Effector memory CD4-positive, alpha-beta T cell (primary cell): ENCODE results near the gene KDM8.
"Not testable (repeated sequence)": the region's sequence is repeated elsewhere in the genome, so short reads cannot be mapped to it uniquely, and the experiment has no call there.

Source experiments
- DNase-seq, 3 donors: peaks; one replicate each; pipeline ENCODE4 v3.0.0-alpha.2; 2020
- H3K27ac ChIP-seq: 2 replicates; pipeline ENCODE4 v1.7.0; 2013; ENCODE audit warnings: mild to moderate bottlenecking, low read length, moderate library complexity; ENCODE audit not compliant: insufficient read depth, poor library complexity, severe bottlenecking
- H3K27me3 ChIP-seq: replicated peaks from 2 replicates; pipeline ENCODE4 v1.7.0; 2013; ENCODE audit warnings: mild to moderate bottlenecking, low read length; ENCODE audit not compliant: insufficient read depth, control insufficient read depth, poor library complexity, severe bottlenecking
- H3K36me3 ChIP-seq: 2 replicates; pipeline ENCODE4 v1.7.0; 2013; ENCODE audit warnings: mild to moderate bottlenecking, low read length, moderate library complexity; ENCODE audit not compliant: control insufficient read depth, insufficient read depth
- H3K4me1 ChIP-seq: 2 replicates; pipeline ENCODE4 v1.7.0; 2013; ENCODE audit warnings: low read length, mild to moderate bottlenecking; ENCODE audit not compliant: control insufficient read depth, insufficient read depth, poor library complexity, severe bottlenecking
- H3K4me3 ChIP-seq: 2 replicates; pipeline ENCODE4 v1.7.0; 2013; ENCODE audit warnings: low read length, low read depth, mild to moderate bottlenecking; ENCODE audit not compliant: insufficient read depth, poor library complexity, severe bottlenecking
- H3K9me3 ChIP-seq: 2 replicates; pipeline ENCODE4 v1.7.0; 2013; ENCODE audit warnings: mild to moderate bottlenecking, low read length, moderate library complexity; ENCODE audit not compliant: control insufficient read depth

Gene KDM8

DNA sequence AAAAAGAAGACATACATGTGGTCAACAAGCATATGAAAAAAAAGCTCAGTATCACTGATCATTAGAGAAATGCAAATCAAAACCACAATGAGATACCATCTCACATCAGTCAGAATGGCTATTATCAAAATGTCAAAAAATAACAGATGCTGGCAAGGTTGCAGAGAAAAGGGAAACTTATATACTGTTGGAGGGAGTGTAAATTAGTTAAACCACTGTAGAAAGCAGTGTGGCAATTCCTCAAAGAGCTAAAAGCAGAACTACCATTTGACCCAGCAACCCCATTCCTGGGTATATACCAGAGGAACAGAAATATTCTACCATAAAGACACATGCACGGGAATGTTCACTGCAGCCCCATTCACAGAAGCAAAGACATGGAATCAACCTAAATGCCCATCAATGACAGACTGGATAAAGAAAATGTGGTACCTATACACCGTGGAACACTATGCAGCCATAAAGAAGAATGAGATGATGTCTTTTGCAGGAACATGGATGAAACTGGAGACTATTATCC lies 59.6 kb downstream of the KDM8 start:
- not testable (repeated sequence) for H3K4me3 ChIP-seq, H3K36me3 ChIP-seq, DNase-seq, H3K9me3 ChIP-seq, H3K27me3 ChIP-seq, H3K4me1 ChIP-seq, H3K27ac ChIP-seq

DNA sequence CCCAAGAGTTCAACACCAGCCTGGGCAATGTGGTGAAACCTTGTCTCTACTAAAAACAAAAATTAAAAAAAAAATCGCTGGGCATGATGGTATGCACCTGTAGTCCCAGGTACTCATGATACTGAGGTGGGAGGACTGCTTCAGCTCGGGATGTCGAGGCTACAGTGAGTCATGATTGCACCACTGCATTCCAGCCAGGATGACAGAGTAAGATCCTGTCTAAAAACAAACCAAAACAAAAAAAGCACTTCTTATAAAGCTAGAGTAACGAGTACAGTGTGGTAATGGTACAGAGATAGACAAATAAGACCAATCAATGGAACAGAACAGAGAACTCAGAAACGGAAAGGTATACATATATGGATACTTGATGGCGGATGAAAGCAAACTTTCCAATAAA lies 60.8 kb downstream of the KDM8 start:
- Histone ChIP-seq H3K4me3 (no peak overlapping the region), H3K36me3 (no peaks in the 10 kb centered on the region), H3K27ac (no peak overlapping the region), H3K4me1 (peaks cover 7% of the 10 kb centered on the region), H3K9me3 (no peaks in the 10 kb centered on the region), H3K27me3 (no peaks in the 10 kb centered on the region)
- no peak for DNase-seq

DNA sequence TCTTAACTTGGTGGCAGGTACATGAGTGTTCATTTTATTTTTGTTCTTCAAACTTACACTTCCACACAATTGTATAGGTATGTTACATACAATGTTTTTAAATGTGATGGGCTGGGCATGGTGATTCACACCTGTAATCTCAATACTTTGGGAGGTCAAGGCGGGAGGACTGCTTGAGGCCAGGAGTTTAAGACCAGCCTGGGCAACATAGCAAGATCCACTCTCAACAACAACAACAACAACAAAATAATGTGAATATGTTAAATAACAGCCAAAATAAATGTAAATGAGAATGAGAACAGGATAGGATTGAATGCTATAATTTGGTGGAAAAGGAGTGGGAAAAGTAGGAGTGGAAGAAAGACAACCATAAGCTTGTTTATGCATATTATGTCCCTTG lies 62.7 kb downstream of the KDM8 start:
- DNase-seq = no peak
- no peaks in the 10 kb centered on the region for H3K27me3 ChIP-seq
- H3K27ac ChIP-seq = no peak overlapping the region
- H3K36me3 ChIP-seq = no peaks in the 10 kb centered on the region
- H3K4me3 ChIP-seq = no peak overlapping the region
- peaks cover 12% of the 10 kb centered on the region for H3K4me1 ChIP-seq
- no peaks in the 10 kb centered on the region for H3K9me3 ChIP-seq

DNA sequence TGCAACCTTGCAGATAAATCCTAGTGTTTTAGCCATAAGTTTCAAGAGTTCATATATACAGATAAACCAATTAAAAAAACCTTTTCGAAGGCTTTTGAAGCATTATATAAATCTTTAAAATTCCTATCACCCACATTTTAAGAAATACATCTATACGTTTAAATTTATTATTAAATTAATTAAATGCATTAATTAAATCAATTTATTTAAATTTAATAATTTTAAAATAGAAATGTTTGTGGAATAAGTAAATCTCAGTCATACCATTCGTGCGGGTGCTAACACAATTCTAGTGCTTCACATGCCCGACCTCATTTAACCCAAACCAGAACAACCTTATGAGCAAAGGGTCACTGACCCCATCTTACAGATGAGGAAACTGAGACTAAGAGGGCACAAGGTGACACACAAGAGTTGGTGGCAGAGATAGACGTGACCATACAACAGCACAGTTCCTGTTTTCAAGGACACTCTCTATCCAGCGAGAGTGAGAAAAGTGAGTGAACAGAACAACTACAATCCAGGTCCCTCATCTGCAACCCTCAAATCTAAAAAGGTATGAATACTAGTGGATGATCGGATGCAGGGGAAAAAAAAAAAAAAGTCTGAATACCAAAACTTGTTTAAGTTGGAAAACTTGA lies 63.8 kb downstream of the KDM8 start:
- H3K4me3 ChIP-seq = no peak overlapping the region
- no peak for DNase-seq
- H3K9me3 ChIP-seq = no peaks in the 10 kb centered on the region

DNA sequence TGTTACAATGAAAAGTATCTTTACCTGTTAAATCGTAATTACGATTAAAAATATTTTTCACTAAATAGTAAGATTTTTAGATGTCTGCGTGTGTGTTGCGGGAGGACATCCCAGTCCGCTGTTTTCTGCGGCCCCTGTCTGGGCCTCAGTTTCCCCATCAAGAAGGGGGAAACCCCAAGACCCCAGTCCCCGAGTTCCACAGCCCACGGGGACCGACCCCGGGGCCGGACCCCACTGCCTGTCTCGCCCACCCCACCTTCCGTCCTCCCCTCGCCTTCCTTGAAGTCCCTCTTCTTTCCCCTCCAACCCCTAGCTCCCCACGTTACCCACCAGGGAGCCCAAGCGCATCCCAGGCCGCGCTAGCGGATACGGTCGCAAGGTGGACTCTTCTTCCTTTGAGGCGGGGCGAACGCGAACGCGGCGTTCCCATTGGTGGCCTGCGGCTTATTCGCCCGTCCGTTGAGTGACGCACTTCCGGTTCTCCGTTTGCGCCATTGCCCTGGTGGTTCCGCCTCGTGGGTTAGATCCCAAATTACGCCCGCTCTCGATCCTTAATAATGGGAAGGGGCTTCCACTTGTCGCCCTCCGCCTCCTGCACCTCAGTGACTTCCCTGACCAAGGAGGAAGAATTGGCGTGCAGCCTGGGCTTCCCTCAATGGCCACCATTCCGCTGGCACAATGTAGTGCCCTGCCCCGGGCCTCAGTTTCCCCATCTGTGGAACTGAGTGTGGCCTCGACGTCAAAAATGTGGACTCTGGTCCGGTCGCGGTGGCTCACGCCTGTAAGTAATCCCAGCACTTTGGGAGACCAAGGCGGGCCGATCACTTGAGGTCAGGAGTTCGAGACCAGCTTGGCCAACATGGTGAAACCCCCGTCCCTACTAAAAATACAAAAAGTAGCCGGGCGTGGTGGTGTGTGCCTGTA lies 65.3 kb downstream of the KDM8 start, which contains the start of gene NSMCE1:
Gene NSMCE1, minus strand, starts transcription at position 397 of the 924 bp plus-strand sequence. CDS start 11,202 bp downstream, outside the sequence.
- no peaks in the 10 kb centered on the region for H3K36me3 ChIP-seq
- peak within 1 kb of the TSS; percentile 82 for H3K27ac ChIP-seq
- H3K27me3 ChIP-seq = no peaks in the 10 kb centered on the region
- H3K4me3 ChIP-seq = peak within 1 kb of the TSS; percentile 64
- no peaks in the 10 kb centered on the region for H3K9me3 ChIP-seq
- H3K4me1 ChIP-seq = peaks cover 12% of the 10 kb centered on the region
- peak; percentile 85 to 95 (median 87) for DNase-seq

More for the DNA sequence above, 63.8 kb downstream of the KDM8 start:
- H3K36me3 ChIP-seq = no peaks in the 10 kb centered on the region
- H3K27ac ChIP-seq = no peak overlapping the region
- H3K4me1 ChIP-seq = peaks cover 12% of the 10 kb centered on the region
- H3K27me3 ChIP-seq = no peaks in the 10 kb centered on the region

DNA sequence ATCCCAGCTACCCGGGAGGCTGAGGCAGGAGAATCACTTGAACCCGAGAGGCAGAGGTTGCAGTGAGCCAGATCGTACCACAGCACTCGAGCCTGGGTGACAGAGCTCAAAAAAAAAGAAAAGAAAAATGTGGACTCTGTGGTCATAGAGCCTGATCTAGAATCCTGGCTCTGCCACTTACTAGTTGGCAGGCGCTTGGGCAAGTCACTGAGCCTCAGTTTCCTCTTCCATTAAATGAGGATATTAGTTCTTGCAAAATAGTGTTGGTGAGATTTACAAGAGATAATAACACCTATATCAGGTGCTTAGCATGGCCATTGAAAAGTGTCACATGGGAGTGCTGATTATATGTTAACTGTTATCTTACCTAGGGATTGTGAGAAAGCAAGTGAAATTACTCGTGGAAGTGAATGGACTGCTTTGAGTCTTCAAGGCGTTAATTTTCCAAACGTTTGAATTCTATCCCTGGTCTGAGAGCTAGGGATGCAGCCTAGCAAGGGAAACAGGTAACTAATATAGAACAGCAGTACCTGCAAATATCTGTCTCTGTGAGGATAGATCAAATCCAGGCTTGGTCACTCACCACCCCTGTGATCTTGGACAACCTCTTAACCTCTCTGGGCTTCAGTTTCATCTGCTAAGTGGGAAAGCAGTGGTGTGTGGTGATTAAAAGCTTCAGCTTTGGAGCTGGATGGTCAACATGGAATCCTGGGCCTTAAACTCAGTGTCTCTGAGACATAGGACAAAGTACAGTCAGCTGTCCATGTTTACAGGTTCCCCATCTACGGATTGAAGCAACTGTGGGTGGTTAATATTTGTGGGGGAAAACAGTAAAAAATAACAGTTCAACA lies 66.2 kb downstream of the KDM8 start:
- DNase-seq = no peak
- Histone ChIP-seq H3K27ac (peak overlapping the region; percentile 82), H3K27me3 (no peaks in the 10 kb centered on the region), H3K4me3 (peak overlapping the region; percentile 64), H3K36me3 (no peaks in the 10 kb centered on the region), H3K4me1 (peaks cover 12% of the 10 kb centered on the region), H3K9me3 (no peaks in the 10 kb centered on the region)

DNA sequence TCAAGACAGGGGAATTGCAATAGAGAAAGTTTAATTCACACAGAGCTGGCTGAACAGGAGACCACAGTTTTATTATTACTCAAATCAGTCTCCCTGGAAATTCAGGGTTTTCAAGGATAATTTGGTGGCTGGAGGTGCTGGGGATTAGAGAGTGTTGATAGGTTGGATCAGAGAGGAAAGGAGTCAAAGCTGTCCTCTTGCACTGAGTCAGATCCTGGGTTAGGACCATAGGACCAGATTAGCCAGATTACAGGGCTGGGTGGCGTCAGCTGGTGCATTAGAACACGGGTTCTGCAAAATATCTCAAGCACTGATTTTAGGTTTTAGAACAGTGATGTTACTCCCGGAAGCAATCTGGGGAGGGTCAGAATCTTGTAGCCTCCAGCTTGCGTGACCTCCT lies 67.0 kb downstream of the KDM8 start:
- Histone ChIP-seq H3K36me3 (no peaks in the 10 kb centered on the region), H3K9me3 (no peaks in the 10 kb centered on the region), H3K4me1 (peaks cover 12% of the 10 kb centered on the region), H3K27ac (no peak overlapping the region), H3K4me3 (no peak overlapping the region), H3K27me3 (no peaks in the 10 kb centered on the region)
- DNase-seq = no peak
